Measurements from ENCODE around the gene CENPP. TPM values are rescaled to one million over a fixed set of nuclear protein-coding genes. Genes with fewer than 3 reads are reported as not detected.
"Not testable (repeated sequence)": the region's sequence is repeated elsewhere in the genome, so short reads cannot be mapped to it uniquely, and the experiment has no call there.

The CENPP gene
- total RNA-seq, 1 donor from 2014 or later = 4.3 TPM

DNA sequence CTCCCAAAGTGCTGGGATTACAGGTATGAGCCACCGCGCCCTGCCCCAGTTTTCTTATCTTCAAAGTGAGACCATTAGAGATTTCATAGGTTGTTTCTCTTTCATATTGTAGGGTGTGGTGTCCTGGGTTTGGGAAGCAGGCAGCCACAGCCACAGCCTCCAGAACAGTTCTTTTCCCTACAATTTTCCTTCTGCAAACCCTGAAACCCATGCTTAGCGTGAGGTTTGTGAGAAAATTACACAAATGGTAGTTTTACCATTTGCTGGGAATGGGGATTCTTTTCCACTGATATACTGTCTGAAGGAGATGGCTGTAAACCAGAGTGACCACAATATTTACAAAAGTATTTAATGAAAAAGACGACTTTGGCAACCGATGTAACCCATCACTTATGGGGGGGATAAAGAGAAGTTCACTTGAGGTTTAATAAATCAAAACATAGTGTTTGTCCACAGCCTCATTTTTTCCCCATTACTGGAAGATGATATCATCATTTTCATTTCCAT is 236.8 kb downstream of the CENPP start:
- Histone ChIP-seq H3K36me3 (no peaks in the 10 kb centered on the region), H3K27ac (no peak overlapping the region), H3K4me3 (no peak overlapping the region), H3K9me3 (peaks cover 4% of the 10 kb centered on the region), H3K4me1 (no peaks in the 10 kb centered on the region), H3K27me3 (ENCODE audit: low read depth) (no peaks in the 10 kb centered on the region)
- ATAC-seq (no peak), DNase-seq (no peak)
- TF ChIP-seq, protein P1, sequence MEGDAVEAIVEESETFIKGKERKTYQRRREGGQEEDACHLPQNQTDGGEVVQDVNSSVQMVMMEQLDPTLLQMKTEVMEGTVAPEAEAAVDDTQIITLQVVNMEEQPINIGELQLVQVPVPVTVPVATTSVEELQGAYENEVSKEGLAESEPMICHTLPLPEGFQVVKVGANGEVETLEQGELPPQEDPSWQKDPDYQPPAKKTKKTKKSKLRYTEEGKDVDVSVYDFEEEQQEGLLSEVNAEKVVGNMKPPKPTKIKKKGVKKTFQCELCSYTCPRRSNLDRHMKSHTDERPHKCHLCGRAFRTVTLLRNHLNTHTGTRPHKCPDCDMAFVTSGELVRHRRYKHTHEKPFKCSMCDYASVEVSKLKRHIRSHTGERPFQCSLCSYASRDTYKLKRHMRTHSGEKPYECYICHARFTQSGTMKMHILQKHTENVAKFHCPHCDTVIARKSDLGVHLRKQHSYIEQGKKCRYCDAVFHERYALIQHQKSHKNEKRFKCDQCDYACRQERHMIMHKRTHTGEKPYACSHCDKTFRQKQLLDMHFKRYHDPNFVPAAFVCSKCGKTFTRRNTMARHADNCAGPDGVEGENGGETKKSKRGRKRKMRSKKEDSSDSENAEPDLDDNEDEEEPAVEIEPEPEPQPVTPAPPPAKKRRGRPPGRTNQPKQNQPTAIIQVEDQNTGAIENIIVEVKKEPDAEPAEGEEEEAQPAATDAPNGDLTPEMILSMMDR (IDR thresholded peaks at IDR 0.05) = no peak
- intact Hi-C loops (cut with DNase I) = no loop called here

- Histone ChIP-seq H3K4me1 (no peaks in the 10 kb centered on the region), H3K4me3 (no peak overlapping the region), H3K27me3 (ENCODE audit: low read depth) (no peaks in the 10 kb centered on the region), H3K36me3 (no peaks in the 10 kb centered on the region), H3K27ac (no peak overlapping the region), H3K9me3 (peaks cover 4% of the 10 kb centered on the region)
- ATAC-seq = no peak
- no peak for DNase-seq
- TF ChIP-seq, protein P1 (IDR thresholded peaks at IDR 0.05) = no peak
- intact Hi-C loops (cut with DNase I) = no loop called here
Observed at GRCh38 chr9:92563116-92564100, 237.7 kb downstream of the CENPP start.

- Histone ChIP-seq H3K27ac (no peak overlapping the region), H3K4me1 (no peaks in the 10 kb centered on the region), H3K4me3 (no peak overlapping the region), H3K9me3 (peaks cover 4% of the 10 kb centered on the region), H3K36me3 (no peaks in the 10 kb centered on the region), H3K27me3 (ENCODE audit: low read depth) (no peaks in the 10 kb centered on the region)
- TF ChIP-seq, protein P1 (IDR thresholded peaks at IDR 0.05) = no peak
- DNase-seq (no peak), ATAC-seq (no peak)
- intact Hi-C loops (cut with DNase I) = no loop called here
Observed at GRCh38 chr9:92564504-92564903, 238.8 kb downstream of the CENPP start.

DNA sequence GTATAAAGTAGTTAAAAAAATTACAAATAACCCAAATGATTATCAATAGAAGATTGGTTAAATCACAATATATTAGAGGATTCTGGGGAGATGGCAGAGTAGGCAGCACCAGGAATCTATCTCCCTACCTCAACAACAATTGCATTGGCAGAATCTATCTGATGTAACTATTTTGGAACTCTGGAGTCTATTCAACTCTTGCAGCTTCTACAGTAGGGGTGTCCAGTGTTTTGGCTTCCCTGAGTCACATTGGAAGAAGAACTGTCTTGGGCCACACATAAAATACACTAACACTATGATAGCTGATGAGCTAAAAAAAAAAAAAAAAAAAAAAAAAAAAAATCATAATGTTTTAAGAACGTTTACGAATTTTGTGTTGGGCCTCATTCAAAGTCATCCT is 239.2 kb downstream of the CENPP start:
- no peak for DNase-seq
- H3K9me3 ChIP-seq = peaks cover 4% of the 10 kb centered on the region
- H3K27me3 ChIP-seq (ENCODE audit: low read depth) = no peaks in the 10 kb centered on the region
- TF ChIP-seq, protein P1 (IDR thresholded peaks at IDR 0.05) = no peak
- no peaks in the 10 kb centered on the region for H3K36me3 ChIP-seq
- ATAC-seq = no peak
- no peak overlapping the region for H3K4me3 ChIP-seq
- H3K4me1 ChIP-seq = no peaks in the 10 kb centered on the region
- intact Hi-C loops (cut with DNase I) = no loop called here
- no peak overlapping the region for H3K27ac ChIP-seq

GRCh38 chr9:92571871-92572270 is 246.1 kb downstream of the CENPP start:
- DNase-seq; ATAC-seq; H3K4me1 ChIP-seq; H3K9me3 ChIP-seq; H3K4me3 ChIP-seq; H3K27ac ChIP-seq; H3K36me3 ChIP-seq; intact Hi-C loops (cut with DNase I); H3K27me3 ChIP-seq (ENCODE audit: low read depth): not testable (repeated sequence)

DNA sequence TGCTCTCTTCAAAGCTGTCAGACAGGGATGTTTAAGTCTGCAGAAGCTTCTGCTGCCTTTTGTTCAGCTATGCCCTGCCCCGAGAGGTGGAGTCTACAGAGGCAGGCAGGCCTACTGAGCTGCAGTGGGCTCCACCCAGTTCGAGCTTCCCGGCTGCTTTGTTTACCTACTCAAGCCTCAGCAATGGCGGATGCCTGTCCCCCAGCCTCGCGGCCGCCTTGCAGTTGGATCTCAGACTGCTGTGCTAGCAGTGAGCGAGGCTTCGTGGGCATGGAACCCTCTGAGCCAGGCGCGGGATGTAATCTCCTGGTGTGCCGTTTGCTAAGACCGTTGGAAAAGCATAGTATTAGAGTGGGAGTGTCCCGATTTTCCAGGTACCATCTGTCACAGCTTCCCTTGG is 247.9 kb downstream of the CENPP start:
- H3K27ac ChIP-seq; H3K4me3 ChIP-seq; intact Hi-C loops (cut with DNase I); DNase-seq; H3K27me3 ChIP-seq (ENCODE audit: low read depth); H3K36me3 ChIP-seq; H3K9me3 ChIP-seq; ATAC-seq; H3K4me1 ChIP-seq: not testable (repeated sequence)
